NCI-H2227 (cell line): Measurements from ENCODE around the gene BUB1B.

ENCODE experiments used
- DNase-seq: peaks from one replicate; lab custom pipeline; 2025; ENCODE audit not compliant: unreplicated experiment; lab: John Stamatoyannopoulos, UW

BUB1B gene

GRCh38 chr15:40252141-40252437 lies 91.2 kb downstream of the BUB1B start:
- DNase-seq: peak; percentile 9

DNA sequence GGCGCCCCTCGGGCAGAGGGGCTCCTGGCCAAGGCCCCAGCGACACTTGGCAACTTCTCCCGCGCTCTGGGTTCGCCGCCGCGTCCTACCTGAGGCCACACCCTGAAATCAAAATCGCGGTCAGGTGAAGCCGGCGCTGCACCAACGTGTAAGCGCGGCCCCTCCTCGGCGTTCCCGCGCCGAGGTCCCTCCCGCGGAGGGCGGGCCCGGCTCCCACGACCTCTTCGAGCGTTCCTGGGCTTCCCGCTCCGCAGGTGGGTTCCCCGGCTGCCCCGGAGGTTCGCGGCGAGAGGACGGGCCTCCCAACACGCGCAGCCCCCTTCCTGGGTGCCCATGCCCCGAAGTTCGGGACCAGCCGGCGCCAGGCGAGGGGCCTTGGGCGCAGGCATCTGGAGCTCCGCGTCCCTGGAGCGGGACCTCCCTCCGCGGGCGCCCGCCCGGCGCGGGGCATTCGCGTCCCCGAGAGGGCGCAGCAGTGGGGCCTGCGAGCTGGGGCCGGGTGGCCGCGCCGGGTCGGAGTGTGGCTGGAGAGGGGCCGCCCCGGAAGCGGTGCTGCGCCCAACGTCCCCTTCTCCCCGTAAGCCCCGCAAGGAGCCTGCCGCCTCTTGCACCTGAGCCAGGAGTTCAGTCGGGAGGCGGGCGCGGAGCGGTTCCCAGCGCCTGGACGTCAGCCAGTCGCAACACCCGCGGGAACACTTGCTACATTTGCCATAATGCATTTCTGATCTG lies 91.7 kb downstream of the BUB1B start:
- peak; percentile 28 for DNase-seq

DNA sequence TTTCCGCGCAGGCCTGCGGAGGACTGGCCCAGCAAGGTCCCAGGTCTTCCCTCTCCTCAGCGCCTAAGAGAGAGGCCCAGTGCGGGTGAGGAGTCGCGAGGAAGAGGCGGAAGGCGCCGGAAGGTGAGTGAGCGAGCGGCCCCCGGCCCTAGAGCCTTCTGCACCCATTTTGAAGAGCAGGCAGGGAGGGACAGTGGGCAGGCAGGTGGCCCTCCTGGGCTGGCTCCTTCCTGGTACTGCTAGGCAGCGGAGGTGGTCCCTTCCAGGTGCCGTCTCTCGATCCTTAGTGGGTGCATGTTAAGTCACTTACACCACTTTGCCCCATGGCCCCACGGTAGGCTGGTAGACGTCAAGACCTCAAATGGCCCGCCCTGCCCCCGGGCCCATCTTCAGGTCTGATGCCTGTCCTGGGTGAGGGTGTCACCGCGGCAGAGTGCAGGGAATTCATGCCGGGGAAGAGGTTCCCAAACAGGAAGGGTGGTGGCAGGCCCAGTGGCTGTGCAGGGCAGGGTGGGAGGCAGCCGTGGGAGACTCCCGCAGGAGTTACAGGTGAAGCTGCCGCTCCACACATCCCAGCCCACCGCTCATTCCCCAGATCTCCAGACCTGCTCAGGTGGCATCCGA lies 92.4 kb downstream of the BUB1B start:
- DNase-seq: no peak

DNA sequence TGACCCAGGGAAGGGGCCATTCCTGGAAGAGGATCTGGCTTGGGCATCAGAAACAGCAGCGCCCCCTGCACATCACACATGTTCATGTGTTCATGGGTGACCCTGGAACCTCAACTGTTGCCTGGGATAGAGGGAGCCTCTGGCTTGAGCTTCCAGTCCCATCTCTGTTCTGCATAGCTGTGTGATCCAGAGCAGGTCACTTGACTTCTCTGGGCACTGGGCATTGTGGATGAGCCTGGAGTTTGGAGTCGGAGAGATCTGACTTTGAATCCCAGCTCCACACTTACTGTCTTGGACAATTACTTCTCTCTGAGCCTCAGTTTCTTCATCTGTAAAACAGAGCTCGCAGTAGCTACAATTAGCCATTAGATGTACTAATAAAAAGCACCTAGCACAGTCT lies 93.6 kb downstream of the BUB1B start:
- DNase-seq: no peak

DNA sequence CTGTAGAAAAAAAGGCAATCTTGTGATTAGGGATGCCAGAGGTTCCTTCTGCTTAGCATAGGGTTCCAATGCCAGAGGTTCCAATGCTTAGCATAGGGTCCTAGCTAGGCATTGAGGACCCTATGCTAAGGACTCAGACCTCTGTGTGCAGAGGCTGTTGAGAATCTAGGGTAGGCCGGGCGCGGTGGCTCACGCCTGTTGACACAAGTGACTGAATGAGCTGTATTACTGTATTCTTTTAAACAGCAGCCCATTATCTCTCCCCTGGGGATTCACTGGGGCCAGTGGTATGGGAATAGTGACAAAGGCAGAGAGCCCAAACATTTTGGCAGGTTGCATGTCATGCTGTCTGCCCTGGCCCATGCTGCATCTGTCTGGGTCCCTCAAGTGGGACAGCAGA lies 94.2 kb downstream of the BUB1B start:
- no peak for DNase-seq

- DNase-seq: no peak
Observed at GRCh38 chr15:40256638-40257235, 95.9 kb downstream of the BUB1B start.

DNA sequence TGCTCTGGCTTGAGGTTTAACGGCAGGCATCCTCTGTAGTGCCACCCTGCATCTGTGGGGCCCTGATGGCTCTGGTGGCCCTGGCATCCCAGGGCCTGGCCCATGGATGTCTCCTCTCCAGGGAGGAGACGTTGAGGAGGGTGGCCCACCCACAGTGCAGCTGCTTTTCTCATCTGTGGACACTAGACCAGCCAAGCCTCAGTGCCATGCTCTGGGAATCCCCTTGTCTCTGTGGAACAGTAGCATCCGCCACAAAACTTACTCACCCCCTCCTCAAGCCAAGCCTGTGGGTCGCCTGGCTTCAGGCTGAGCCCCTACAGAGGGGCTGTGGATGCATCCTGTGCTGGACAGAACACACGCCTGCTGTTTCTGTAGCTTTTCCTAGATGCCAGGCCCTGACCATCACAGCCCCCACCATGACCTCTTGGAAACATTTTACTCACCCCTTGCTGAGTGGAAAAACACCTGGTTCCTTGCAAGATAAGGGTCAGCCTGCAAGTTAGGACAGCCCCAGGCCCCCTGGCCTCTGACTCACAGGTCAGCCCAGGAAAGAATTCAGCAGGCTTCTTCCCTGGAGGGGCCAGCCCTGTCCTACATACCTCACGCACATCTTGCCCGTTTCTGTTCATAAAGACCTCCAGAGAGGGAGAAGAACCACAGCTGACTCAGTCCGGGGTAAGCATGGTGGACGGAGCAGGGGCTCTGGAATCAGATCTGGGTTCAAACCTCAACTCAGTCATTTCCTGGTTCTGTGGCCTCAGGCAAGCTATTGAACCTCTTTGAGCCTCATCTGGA lies 97.0 kb downstream of the BUB1B start:
- DNase-seq: no peak

- DNase-seq: no peak
Observed at GRCh38 chr15:40258544-40258943, 97.7 kb downstream of the BUB1B start.

- DNase-seq: no peak
Observed at GRCh38 chr15:40259021-40259420, 98.2 kb downstream of the BUB1B start.

- DNase-seq: no peak
Observed at GRCh38 chr15:40263024-40263754, 102.3 kb downstream of the BUB1B start.

DNA sequence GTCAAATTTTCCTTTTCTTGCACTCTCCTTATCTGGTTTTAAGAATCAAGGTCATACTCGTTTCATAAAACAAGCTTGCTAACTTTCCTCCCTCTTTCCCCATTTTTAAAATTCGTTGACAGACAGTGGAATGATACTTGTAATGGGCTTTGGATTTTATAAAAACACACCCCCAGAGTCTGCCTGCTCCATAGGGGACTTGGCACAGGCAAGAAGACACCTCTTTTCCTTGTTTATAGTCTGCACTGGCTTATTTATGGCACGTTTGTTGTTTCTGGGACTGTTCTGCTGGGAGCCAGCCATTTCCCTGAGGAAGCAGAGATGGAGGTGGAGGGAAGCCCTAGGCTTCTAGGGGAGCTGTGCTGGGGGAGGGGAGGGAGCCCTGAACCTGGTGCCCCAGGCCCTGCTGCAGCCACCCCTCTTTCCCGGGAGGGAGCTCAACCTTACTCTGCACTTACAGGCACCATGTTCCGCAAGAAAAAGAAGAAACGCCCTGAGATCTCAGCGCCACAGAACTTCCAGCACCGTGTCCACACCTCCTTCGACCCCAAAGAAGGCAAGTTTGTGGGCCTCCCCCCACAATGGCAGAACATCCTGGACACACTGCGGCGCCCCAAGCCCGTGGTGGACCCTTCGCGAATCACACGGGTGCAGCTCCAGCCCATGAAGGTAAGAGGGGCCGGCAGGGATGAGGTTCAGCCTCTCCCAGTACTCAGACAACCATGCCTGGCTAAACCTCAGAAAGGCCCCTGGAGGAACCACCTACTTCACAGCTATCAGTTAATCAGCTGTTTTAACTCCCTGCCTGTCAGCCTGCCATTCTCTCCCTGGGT lies 103.7 kb downstream of the BUB1B start:
- no peak for DNase-seq

DNA sequence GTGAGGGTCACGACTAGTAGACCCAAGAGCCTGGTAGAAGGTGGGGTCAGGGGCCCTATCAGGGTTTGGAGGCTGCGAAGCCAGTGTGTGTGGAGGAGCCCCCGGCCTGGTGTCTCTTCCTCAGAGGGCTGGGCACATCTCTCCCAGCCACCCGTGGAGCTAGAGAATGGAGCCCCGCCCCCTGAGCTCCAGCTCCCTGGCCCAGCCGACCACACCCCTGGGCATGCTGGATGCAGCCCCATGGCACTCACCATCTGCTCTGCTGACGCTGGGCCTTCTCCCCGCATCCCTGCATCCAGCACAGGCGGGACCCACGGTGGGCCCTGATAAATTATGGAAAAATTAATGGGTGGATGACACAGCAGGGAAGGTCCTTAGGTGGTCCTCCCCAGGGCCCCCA lies 104.5 kb downstream of the BUB1B start:
- no peak for DNase-seq

- no peak for DNase-seq
Observed at GRCh38 chr15:40265875-40266274, 105.0 kb downstream of the BUB1B start.

- DNase-seq: no peak
Observed at GRCh38 chr15:40266828-40267304, 106.0 kb downstream of the BUB1B start.

GRCh38 chr15:40267670-40268069 lies 106.8 kb downstream of the BUB1B start:
- DNase-seq: no peak

DNA sequence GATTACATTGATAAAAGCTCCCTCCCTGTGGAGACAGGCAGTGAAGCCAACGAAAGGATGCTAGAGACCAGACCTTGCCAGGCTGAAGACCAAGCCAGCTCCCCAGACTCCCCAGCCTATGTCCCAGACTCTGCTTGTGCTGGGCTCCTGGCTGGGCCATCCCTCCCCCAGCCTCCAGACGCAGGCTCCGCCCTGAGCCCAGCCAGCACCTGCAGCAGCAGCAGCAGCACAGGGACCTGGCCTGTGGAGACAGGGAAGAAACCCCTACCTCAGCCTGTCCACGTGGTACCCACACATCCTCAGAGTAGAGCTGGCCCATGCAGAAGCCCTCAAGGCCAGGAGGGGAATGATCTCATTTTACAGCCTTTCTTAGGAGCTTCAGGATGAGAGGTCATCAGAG lies 108.7 kb downstream of the BUB1B start:
- no peak for DNase-seq

- no peak for DNase-seq
Observed at GRCh38 chr15:40270246-40270995, 109.6 kb downstream of the BUB1B start.
